GM21367 (cell line): ENCODE results near the gene PTPRU.

Source experiments
- ATAC-seq: cut with Tn5 transposase; IDR thresholded peaks from one replicate; pipeline ENCODE4 v1.9.1; 2021; ENCODE audit not compliant: unreplicated experiment

Gene PTPRU

GRCh38 chr1:29356663-29357062 lies 120.3 kb downstream of the PTPRU start:
- no peak for ATAC-seq

- ATAC-seq: no peak
These were observed 121.1 kb downstream of the PTPRU start for GRCh38 chr1:29357452-29357851.

- ATAC-seq: no peak
These were observed 121.9 kb downstream of the PTPRU start for GRCh38 chr1:29358183-29358582.

- no peak for ATAC-seq
These were observed 124.4 kb downstream of the PTPRU start for GRCh38 chr1:29360768-29361167.

DNA sequence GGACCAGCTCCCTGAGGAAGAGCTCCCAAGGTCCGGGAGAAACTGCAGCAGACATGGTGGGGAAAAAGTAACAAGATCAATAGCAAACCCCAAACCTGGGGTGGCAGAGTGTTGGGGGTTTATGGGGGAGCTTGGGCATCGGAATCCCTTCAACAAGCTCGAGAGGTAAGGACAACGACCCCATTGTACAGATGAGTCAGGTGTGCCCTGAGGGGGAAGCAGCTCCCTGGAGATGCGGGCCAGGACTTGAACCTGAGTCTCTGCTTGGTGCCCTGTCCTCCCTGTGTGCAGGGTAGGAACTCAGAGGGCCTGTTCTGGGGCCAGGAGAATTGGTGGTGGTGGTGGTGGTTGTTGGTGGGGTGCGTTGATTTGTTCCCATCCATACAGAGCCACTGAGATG lies 125.4 kb downstream of the PTPRU start:
- ATAC-seq: no peak

DNA sequence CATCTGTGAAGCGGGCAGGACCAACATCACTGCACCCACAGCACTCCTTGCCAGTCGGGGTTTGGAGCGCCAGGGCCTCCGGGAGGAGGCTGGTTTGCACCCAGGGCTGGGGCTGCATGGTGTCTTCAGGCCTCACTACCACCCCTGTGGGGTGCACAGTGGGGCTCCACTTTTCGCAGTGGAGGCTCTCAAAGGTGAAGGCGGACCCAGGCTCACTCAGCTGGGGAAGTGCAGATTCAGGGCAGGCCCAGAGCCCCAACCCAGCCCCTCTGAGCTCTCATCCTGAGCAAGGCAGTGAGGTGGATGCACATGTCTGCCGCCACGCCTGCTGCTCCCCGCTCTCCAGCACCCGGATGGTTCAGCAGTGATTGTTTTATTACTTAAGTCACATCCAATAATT lies 125.8 kb downstream of the PTPRU start:
- ATAC-seq: no peak

- ATAC-seq: no peak
These were observed 126.4 kb downstream of the PTPRU start for GRCh38 chr1:29362764-29363163.

- ATAC-seq: no peak
These were observed 127.2 kb downstream of the PTPRU start for GRCh38 chr1:29363536-29363935.

DNA sequence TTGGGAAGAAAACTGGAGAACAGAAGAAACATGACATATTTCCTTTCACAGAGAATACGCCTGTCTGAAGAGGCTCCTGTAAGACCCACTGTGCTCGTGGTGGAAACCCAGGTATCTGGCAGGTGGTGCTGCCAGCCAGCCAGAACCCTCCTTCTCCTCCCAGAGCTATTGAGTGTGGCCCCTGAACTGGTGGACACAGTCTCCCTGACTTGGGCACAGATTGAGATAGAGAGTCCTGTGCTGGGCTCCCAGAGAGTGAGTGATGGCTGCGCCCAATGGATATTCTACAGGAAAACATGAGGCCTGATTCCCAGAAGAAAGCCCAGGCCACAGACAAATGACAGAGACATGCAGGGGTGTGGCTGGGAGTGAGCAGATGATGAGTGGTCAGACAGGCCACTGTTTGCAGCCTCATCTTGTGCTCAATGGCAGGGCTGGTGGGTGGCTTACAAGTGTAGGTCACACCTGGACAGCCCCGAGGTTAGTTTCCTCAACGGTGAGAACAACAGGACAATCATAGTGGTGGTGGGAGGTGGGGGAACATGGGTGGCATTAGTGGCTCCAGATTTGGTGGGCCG lies 127.9 kb downstream of the PTPRU start:
- no peak for ATAC-seq

DNA sequence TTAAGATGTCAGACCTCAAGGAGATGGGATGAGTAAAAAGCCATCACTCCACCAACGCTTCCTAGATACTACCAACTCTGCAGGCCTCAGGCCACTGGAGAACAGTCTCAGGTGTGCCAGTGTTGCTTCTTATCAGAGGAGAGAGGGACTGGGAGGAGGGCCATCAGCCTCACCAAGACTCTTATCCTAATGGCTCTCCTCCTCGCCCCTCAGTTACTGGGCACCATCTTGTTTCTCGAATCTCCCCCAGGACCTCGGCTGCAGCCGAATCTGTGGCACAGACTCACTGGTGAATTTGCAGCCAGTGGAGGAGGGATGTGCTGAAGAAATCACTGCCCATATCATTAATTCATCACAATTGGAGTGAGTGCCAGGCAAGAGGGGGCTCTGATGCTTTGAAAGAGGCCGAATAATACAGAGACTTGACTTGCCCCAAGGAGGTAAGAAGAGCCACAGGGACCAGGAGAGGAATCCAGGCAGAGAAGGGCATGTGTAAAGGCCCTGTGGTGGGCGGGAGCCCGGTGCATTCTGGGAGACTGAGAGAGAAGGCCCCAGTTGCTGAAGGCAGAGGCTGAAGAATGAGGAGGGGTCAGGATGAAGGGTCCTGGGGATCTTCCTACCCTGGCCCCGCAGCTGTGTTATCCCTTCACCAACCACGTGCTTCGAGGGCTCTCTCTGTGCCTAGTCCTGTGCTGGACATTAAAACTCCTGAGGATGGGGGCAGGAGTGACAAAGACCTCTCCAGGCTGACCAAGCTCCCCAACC lies 129.8 kb downstream of the PTPRU start:
- ATAC-seq: no peak

- no peak for ATAC-seq
These were observed 132.9 kb downstream of the PTPRU start for GRCh38 chr1:29368936-29369932.

DNA sequence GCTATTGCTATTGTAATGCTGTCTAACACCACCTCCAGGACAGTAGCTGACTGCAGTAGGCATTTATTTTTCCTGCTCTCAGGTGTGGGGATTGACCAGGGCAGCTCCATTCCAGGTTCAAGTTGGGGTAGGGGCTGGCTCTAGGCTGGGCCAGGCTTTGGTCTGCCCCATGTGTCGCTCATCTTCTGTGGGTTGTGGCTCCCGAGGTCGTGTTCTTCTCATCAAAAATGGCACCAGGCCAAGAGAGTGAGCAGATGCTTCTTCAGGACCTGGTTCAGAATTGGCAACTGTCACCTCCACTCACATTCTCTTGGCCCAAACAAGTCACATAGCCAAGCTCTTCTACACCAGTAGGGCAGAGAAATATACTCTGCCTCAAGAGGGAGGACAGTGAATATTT lies 133.7 kb downstream of the PTPRU start:
- ATAC-seq: no peak

- ATAC-seq: no peak
These were observed 135.0 kb downstream of the PTPRU start for GRCh38 chr1:29371332-29371731.

DNA sequence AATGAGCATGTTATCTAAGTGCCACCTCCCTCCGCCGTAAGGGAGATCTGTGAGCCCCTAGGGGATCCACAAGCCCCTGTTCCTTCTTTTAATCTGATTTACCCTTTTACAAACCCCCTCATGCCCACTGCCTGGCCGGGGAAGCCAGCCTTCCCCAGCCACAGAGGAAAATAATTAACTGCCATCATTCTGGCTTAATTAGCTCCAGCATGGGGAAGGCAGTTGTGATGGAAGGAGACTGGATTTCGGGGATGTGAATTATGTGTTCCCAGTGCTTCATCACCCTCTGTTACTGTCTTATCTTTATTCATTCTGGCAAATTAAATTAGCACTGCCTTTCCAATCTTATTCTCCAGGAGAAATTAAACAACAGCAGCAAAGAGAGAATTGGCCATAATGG lies 135.8 kb downstream of the PTPRU start:
- no peak for ATAC-seq
